OCI-LY1 (cell line): ENCODE measurements around the gene PLA2G7.

Source experiments
- EZH2 ChIP-seq: fragments of 200-600 bp; sonication (generic), shearing (Covaris generic); IDR thresholded peaks from 2 replicates; pipeline ENCODE4 v1.8.0; 2017; ENCODE audit warnings: borderline replicate concordance, mixed run types, mild to moderate bottlenecking, antibody characterized with exemption, low read length, moderate library complexity, mixed read lengths
- TF ChIP-seq, protein P1 (sequence below): fragments of 200-600 bp; sonication (generic), shearing (Covaris generic); IDR thresholded peaks from 2 replicates; pipeline ENCODE4 v1.5.1; 2017; ENCODE audit warnings: mild to moderate bottlenecking, antibody characterized with exemption, low read length, moderate library complexity, mixed read lengths

DNA sequence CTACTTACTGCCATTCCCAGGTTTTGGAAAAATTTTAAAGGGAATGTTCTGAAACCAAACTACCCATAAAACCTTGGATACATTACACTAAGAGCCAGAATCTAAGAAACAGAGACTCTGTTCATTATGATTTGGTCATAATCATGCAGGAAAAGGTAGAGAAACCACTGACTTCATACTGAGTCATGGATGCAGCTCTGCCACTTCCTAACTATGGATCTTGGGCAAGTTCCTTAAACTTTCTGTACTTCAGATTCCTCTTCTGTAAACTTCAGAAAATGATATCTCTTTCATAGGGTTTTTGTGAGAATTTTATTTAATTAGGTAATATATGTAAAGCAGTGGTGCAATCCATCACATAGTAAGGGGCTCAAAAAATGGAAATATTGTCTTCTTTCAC lies 20.0 kb downstream of the PLA2G7 start:
- no peak for TF ChIP-seq EZH2
- TF ChIP-seq, protein P1, sequence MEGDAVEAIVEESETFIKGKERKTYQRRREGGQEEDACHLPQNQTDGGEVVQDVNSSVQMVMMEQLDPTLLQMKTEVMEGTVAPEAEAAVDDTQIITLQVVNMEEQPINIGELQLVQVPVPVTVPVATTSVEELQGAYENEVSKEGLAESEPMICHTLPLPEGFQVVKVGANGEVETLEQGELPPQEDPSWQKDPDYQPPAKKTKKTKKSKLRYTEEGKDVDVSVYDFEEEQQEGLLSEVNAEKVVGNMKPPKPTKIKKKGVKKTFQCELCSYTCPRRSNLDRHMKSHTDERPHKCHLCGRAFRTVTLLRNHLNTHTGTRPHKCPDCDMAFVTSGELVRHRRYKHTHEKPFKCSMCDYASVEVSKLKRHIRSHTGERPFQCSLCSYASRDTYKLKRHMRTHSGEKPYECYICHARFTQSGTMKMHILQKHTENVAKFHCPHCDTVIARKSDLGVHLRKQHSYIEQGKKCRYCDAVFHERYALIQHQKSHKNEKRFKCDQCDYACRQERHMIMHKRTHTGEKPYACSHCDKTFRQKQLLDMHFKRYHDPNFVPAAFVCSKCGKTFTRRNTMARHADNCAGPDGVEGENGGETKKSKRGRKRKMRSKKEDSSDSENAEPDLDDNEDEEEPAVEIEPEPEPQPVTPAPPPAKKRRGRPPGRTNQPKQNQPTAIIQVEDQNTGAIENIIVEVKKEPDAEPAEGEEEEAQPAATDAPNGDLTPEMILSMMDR: no peak
